ENCODE data around the gene MCU.
"Not testable (repeated sequence)": the region's sequence is repeated elsewhere in the genome, so short reads cannot be mapped to it uniquely, and the experiment has no call there.

Gene MCU

GRCh38 chr10:72691863-72692743, at the start of gene MCU:
MCU (plus strand) TSS chr10:72692143; CDS start chr10:72692152, 9 bp downstream.
- DNase-seq, result peak; percentile 97

GRCh38 chr10:72642318-72642717, 49.6 kb upstream of the MCU start:
- no peak for DNase-seq

- no peak for DNase-seq
Measured at GRCh38 chr10:72645263-72645858, 46.6 kb upstream of the MCU start.

- DNase-seq, result not testable (repeated sequence)
Measured at GRCh38 chr10:72646971-72647370, 45.0 kb upstream of the MCU start.

GRCh38 chr10:72648301-72648700, 43.6 kb upstream of the MCU start:
- no peak for DNase-seq

- DNase-seq, result no peak
Measured at GRCh38 chr10:72649291-72649690, 42.7 kb upstream of the MCU start.

- no peak for DNase-seq
Measured at GRCh38 chr10:72653383-72654096, 38.4 kb upstream of the MCU start.

GRCh38 chr10:72654720-72655119, 37.2 kb upstream of the MCU start:
- no peak for DNase-seq

GRCh38 chr10:72658696-72659400, 33.1 kb upstream of the MCU start:
- DNase-seq, result no peak

- no peak for DNase-seq
Measured at GRCh38 chr10:72659694-72660093, 32.2 kb upstream of the MCU start.

- DNase-seq, result no peak
Measured at GRCh38 chr10:72660220-72660619, 31.7 kb upstream of the MCU start.

- DNase-seq, result no peak
Measured at GRCh38 chr10:72661431-72661830, 30.5 kb upstream of the MCU start.

GRCh38 chr10:72663971-72664370, 28.0 kb upstream of the MCU start:
- no peak for DNase-seq

GRCh38 chr10:72665925-72666324, 26.0 kb upstream of the MCU start:
- DNase-seq, result no peak

- DNase-seq, result no peak
Measured at GRCh38 chr10:72667207-72667864, 24.6 kb upstream of the MCU start.

GRCh38 chr10:72673280-72673679, 18.7 kb upstream of the MCU start:
- no peak for DNase-seq

GRCh38 chr10:72674174-72674573, 17.8 kb upstream of the MCU start:
- not testable (repeated sequence) for DNase-seq

GRCh38 chr10:72679838-72680241, 12.1 kb upstream of the MCU start:
- no peak for DNase-seq

- DNase-seq, result no peak
Measured at GRCh38 chr10:72682638-72683037, 9.3 kb upstream of the MCU start.

GRCh38 chr10:72685264-72685921, 6.5 kb upstream of the MCU start:
- no peak for DNase-seq

- not testable (repeated sequence) for DNase-seq
Measured at GRCh38 chr10:72686430-72686829, 5.5 kb upstream of the MCU start.

GRCh38 chr10:72687035-72687434, 4.9 kb upstream of the MCU start:
- DNase-seq, result no peak
